Stimulated activated CD4-positive, alpha-beta T cell treated with anti-CD3 and anti-CD28 coated beads, Interleukin-1b, Interleukin-23, amount 100 ng/mL, for 24 hours (primary cell): ENCODE measurements around the gene APLF.
"Not testable (repeated sequence)": the region's sequence is repeated elsewhere in the genome, so short reads cannot be mapped to it uniquely, and the experiment has no call there.

Experiments used
- DNase-seq, 4 experiments: peaks; one replicate each; pipeline ENCODE4 v3.0.0-alpha.2; 2020; ENCODE audit warnings: low read depth in 4 of 4, low spot score in 1 of 4

Gene APLF

GRCh38 chr2:68441179-68441993 lies 26.0 kb upstream of the APLF start:
- peak; percentile 75 to 85 (median 76) for DNase-seq

- no peak for DNase-seq
Observed at GRCh38 chr2:68441994-68442322, 25.4 kb upstream of the APLF start.

- DNase-seq: not testable (repeated sequence)
Observed at GRCh38 chr2:68446425-68446824, 21.0 kb upstream of the APLF start.

GRCh38 chr2:68447118-68447517 lies 20.3 kb upstream of the APLF start:
- DNase-seq: no peak

GRCh38 chr2:68448671-68449653 lies 18.4 kb upstream of the APLF start:
- DNase-seq: no peak

GRCh38 chr2:68452158-68452900 lies 15.1 kb upstream of the APLF start:
- no peak for DNase-seq

GRCh38 chr2:68453761-68454360 lies 13.5 kb upstream of the APLF start:
- no peak for DNase-seq

GRCh38 chr2:68454719-68455118 lies 12.7 kb upstream of the APLF start:
- no peak for DNase-seq

GRCh38 chr2:68456198-68456597 lies 11.2 kb upstream of the APLF start:
- DNase-seq: no peak

GRCh38 chr2:68458981-68459380 lies 8.4 kb upstream of the APLF start:
- no peak for DNase-seq

GRCh38 chr2:68463287-68463877 lies 4.0 kb upstream of the APLF start:
- no peak for DNase-seq

GRCh38 chr2:68464651-68465050 lies 2.7 kb upstream of the APLF start:
- DNase-seq: no peak

GRCh38 chr2:68465081-68465916 lies 2.1 kb upstream of the APLF start:
- peak in 2 of 4 experiments; percentile 15 to 24 for DNase-seq

- DNase-seq: peak in 1 of 4 experiments; percentile 48
Observed at GRCh38 chr2:68466361-68466777, 1.0 kb upstream of the APLF start.

GRCh38 chr2:68466778-68467076 lies 658 bp upstream of the APLF start:
- peak in 1 of 4 experiments; percentile 9 for DNase-seq

- no peak for DNase-seq
Observed at GRCh38 chr2:68468801-68469200, 1.4 kb downstream of the APLF start.

GRCh38 chr2:68469935-68470334 lies 2.5 kb downstream of the APLF start:
- DNase-seq: no peak

- no peak for DNase-seq
Observed at GRCh38 chr2:68471385-68471784, 4.0 kb downstream of the APLF start.

GRCh38 chr2:68472796-68473414 lies 5.5 kb downstream of the APLF start:
- no peak for DNase-seq
